ENCODE measurements around the gene ATM. TPM values are rescaled to one million over a fixed set of nuclear protein-coding genes. Genes with fewer than 3 reads are reported as not detected.

Gene ATM
- total RNA-seq, 1 experiment from 2014 or later, result 70.6 TPM

DNA sequence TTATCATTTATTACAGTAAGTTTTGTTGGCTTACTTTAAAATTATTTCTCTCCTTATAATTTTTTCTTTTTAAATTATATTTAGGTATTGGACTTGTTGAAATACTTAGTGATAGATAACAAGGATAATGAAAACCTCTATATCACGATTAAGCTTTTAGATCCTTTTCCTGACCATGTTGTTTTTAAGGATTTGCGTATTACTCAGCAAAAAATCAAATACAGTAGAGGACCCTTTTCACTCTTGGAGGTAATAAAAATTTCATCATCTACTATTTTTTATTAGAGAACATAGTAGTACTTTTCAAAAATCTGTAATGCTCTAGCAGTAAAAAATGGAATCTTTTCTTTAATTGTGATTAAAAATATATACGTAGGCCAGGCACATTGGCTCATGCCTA, 70.4 kb downstream of the ATM start:
- intact Hi-C loops (cut with micrococcal nuclease), result no loop called here
- Mint-ChIP-seq H3K4me3 (ENCODE audit: unreplicated experiment) (no peak overlapping the region), H3K4me1 (ENCODE audit: insufficient read depth, unreplicated experiment) (no peaks in the 10 kb centered on the region), H3K36me3 (ENCODE audit: insufficient read depth, unreplicated experiment) (peaks cover 77% of the 10 kb centered on the region), H3K27me3 (ENCODE audit: insufficient read depth, unreplicated experiment) (no peaks in the 10 kb centered on the region), H3K27ac (ENCODE audit: low read depth, unreplicated experiment) (no peak overlapping the region), H3K9me3 (ENCODE audit: unreplicated experiment) (no peaks in the 10 kb centered on the region)
- ChIA-PET POLR2A (interaction anchor here (1.1 kb wide), 1 partner anchor 27 kb away, joined by 3 read pairs; no protein-coding TSS in a partner anchor), CTCF (interaction anchor here (0.7 kb wide), 1 partner anchor 93 kb away, joined by 3 read pairs; no protein-coding TSS in a partner anchor)
- TF ChIP-seq, protein P1, sequence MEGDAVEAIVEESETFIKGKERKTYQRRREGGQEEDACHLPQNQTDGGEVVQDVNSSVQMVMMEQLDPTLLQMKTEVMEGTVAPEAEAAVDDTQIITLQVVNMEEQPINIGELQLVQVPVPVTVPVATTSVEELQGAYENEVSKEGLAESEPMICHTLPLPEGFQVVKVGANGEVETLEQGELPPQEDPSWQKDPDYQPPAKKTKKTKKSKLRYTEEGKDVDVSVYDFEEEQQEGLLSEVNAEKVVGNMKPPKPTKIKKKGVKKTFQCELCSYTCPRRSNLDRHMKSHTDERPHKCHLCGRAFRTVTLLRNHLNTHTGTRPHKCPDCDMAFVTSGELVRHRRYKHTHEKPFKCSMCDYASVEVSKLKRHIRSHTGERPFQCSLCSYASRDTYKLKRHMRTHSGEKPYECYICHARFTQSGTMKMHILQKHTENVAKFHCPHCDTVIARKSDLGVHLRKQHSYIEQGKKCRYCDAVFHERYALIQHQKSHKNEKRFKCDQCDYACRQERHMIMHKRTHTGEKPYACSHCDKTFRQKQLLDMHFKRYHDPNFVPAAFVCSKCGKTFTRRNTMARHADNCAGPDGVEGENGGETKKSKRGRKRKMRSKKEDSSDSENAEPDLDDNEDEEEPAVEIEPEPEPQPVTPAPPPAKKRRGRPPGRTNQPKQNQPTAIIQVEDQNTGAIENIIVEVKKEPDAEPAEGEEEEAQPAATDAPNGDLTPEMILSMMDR (IDR thresholded peaks at IDR 0.05; ENCODE audit: unreplicated experiment), result no peak
- BruUV-seq (replicated peaks), result no TSS peak
- DNase-seq (ENCODE audit: unreplicated experiment), result no peak

DNA sequence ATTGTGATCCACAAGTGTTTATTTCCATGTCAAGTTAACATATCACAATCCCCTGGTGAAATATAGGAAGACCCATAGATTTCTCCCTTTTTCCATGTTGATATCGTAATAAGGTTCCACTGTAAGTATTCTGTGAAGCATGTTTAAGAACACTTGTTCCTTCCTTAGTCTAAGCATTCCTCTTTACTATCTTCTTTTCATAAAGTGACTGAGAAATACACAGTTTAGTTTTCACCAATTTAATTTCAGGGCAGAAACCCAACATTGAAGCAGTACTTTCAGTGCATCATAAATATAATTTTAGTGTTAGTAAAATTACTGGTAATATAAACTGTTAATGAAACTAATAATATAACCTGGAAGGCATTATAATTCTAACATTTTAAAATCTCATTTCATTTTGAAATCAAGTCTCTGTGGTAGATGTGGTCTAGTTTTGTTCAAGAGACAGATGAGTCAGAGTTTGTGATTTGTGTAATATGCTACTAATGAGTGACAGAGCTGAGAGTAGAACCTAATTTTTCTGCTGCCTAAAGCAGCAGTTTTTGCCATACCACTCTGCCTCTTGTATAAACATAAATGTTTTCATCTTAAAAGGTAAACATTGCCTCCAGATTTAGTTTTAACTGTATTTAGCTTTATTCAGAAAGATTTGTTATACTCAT, 79.4 kb downstream of the ATM start:
- ChIA-PET CTCF (interaction anchor here (0.7 kb wide), 1 partner anchor 61 kb away, joined by 3 read pairs; no protein-coding TSS in a partner anchor), POLR2A (interaction anchor here (1.0 kb wide), 1 partner anchor 80 kb away, joined by 3 read pairs; the partner anchor contains the start of genes ATM and NPAT)
- Mint-ChIP-seq H3K9me3 (ENCODE audit: unreplicated experiment) (no peaks in the 10 kb centered on the region), H3K4me1 (ENCODE audit: insufficient read depth, unreplicated experiment) (no peaks in the 10 kb centered on the region), H3K4me3 (ENCODE audit: unreplicated experiment) (no peak overlapping the region), H3K27me3 (ENCODE audit: insufficient read depth, unreplicated experiment) (no peaks in the 10 kb centered on the region), H3K27ac (ENCODE audit: low read depth, unreplicated experiment) (peak overlapping the region; percentile 12), H3K36me3 (ENCODE audit: insufficient read depth, unreplicated experiment) (peaks cover 81% of the 10 kb centered on the region)
- BruUV-seq (replicated peaks), result no TSS peak
- TF ChIP-seq, protein P1 (IDR thresholded peaks at IDR 0.05; ENCODE audit: unreplicated experiment), result no peak
- DNase-seq (ENCODE audit: unreplicated experiment), result peak; percentile 33
- intact Hi-C loops (cut with micrococcal nuclease), result loop anchor here (5.0 kb wide), 1 partner anchor 355 kb away; no protein-coding TSS in a partner anchor

DNA sequence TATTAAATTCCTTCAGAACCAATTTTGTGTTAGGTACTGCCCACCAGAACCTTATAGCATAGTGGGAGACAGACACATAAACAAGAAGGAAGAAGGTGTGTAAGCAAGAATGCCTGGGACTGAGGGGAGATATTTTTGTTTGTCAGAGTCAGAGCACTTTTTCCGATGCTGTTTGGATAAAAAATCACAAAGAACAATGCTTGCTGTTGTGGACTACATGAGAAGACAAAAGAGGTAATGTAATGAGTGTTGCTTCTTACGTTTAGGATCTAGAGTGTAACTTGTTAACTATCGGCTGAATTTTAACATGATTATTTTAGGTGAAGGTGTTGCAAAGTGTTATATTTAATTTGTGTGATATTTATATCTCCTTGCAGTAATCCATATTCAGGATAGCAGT, 84.9 kb downstream of the ATM start:
- TF ChIP-seq, protein P1 (IDR thresholded peaks at IDR 0.05; ENCODE audit: unreplicated experiment), result no peak
- H3K9me3 Mint-ChIP-seq (ENCODE audit: unreplicated experiment), result no peaks in the 10 kb centered on the region
- intact Hi-C loops (cut with micrococcal nuclease), result no loop called here
- H3K36me3 Mint-ChIP-seq (ENCODE audit: insufficient read depth, unreplicated experiment), result peaks cover 65% of the 10 kb centered on the region
- DNase-seq (ENCODE audit: unreplicated experiment), result no peak
- H3K27ac Mint-ChIP-seq (ENCODE audit: low read depth, unreplicated experiment), result peak overlapping the region; percentile 9
- no peaks in the 10 kb centered on the region for H3K27me3 Mint-ChIP-seq (ENCODE audit: insufficient read depth, unreplicated experiment)
- BruUV-seq (replicated peaks), result no TSS peak
- H3K4me3 Mint-ChIP-seq (ENCODE audit: unreplicated experiment), result no peak overlapping the region
- ChIA-PET CTCF (no interaction called here), POLR2A (no interaction called here)
- H3K4me1 Mint-ChIP-seq (ENCODE audit: insufficient read depth, unreplicated experiment), result no peaks in the 10 kb centered on the region

DNA sequence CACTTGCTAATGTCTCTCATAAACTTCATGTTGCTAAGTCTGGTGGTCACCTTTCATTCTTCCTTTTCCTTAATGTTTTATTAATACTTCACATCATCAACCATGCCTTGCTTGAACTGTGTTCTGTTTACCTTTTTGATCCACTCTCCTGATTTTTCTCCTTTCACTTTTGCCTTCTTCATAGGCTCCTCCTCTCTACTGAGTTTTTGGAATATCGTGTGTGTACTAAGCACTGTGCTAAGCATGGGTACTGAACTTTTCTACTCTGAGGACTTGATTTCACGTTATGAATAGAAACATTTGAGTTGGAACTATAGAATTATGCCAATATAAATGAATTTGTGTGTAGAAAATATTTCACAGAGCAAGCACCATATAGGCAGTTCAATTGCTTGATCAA, 90.6 kb downstream of the ATM start:
- DNase-seq (ENCODE audit: unreplicated experiment), result no peak
- no peak overlapping the region for H3K4me3 Mint-ChIP-seq (ENCODE audit: unreplicated experiment)
- POLR2A ChIA-PET, result no interaction called here
- no TSS peak for BruUV-seq (replicated peaks)
- H3K4me1 Mint-ChIP-seq (ENCODE audit: insufficient read depth, unreplicated experiment), result peaks cover 7% of the 10 kb centered on the region
- CTCF ChIA-PET, result no interaction called here
- H3K9me3 Mint-ChIP-seq (ENCODE audit: unreplicated experiment), result no peaks in the 10 kb centered on the region
- H3K27ac Mint-ChIP-seq (ENCODE audit: low read depth, unreplicated experiment), result peak overlapping the region; percentile 16
- peaks cover 67% of the 10 kb centered on the region for H3K36me3 Mint-ChIP-seq (ENCODE audit: insufficient read depth, unreplicated experiment)
- TF ChIP-seq, protein P1 (IDR thresholded peaks at IDR 0.05; ENCODE audit: unreplicated experiment), result no peak
- intact Hi-C loops (cut with micrococcal nuclease), result no loop called here
- no peaks in the 10 kb centered on the region for H3K27me3 Mint-ChIP-seq (ENCODE audit: insufficient read depth, unreplicated experiment)

Data from MCF 10A (cell line).